ENCODE results near the gene TBX15. TPM values are rescaled to one million over a fixed set of nuclear protein-coding genes. Genes with fewer than 3 reads are reported as not detected.

Gene TBX15
- total and polyA plus RNA-seq, 9 of the 15 experiments (the other 6 are each of a cell fraction or from before 2014, with no cell fraction given), result 0.03 to 3.4 (median 2.3) TPM

- DNase-seq (ENCODE audit: extremely low read depth in 1 of 4, low spot score in 3 of 4) (no peak), ATAC-seq (no peak), FAIRE-seq (no peak)
- CTCF ChIA-PET (ENCODE audit: low intra/inter-chr PET ratio), result no interaction called here
- Histone ChIP-seq H3K79me2 (ENCODE audit: control insufficient read depth, insufficient read depth, low read length) (peaks cover 5% of the 10 kb centered on the region; the same call in 1 of the 3 replicates), H3K36me3 (ENCODE audit: control insufficient read depth, insufficient read depth, low read length) (no peaks in the 10 kb centered on the region), H3K27ac (ENCODE audit: extremely low read depth, low read depth, low read length) (no peak overlapping the region), H3K9me1 (ENCODE audit: control insufficient read depth, insufficient read depth, low read length) (no peaks in the 10 kb centered on the region), H3K4me2 (ENCODE audit: insufficient read depth, low read length) (no peak overlapping the region), H3K9me3 (replicated peaks; ENCODE audit: control insufficient read depth, insufficient read depth, low read depth, low read length) (no peaks in the 10 kb centered on the region), H3K4me3 (no peak overlapping the region), H3K9ac (ENCODE audit: insufficient read depth in 1 of 2, low read depth in 2 of 2, low read length in 2 of 2) (no peak overlapping the region), H4K20me1 (replicated peaks; ENCODE audit: control insufficient read depth, insufficient read depth, low read length) (no peaks in the 10 kb centered on the region), H3K27me3 (ENCODE audit: control insufficient read depth in 2 of 2, insufficient read depth in 2 of 2, low read length in 2 of 2) (peaks cover 28 to 67% of the 10 kb centered on the region in 2 experiments), H2AFZ (ENCODE audit: low read depth, low read length) (no peak overlapping the region), H3K4me1 (replicated peaks in 1 of 2; ENCODE audit: control insufficient read depth in 2 of 2, insufficient read depth in 2 of 2, low read length in 2 of 2) (peaks cover 0 to 25% of the 10 kb centered on the region in 2 experiments; a peak in 3 of 5 replicates)
- POLR2A ChIA-PET, result interaction anchor here (1.5 kb wide), 1 partner anchor 8 kb away, joined by 3 read pairs; no protein-coding TSS in a partner anchor
- no TSS peak for BruUV-seq (replicated peaks)
- intact Hi-C loops (cut with micrococcal nuclease), result loop anchor here (2.0 kb wide), 1 partner anchor 13 kb away; no protein-coding TSS in a partner anchor
- in situ Hi-C loops (cut with MboI), result no loop called here
- TF ChIP-seq CBX8 (IDR thresholded peaks at IDR 0.05; ENCODE audit: borderline replicate concordance, extremely low read depth, low read depth, low read length, poor library complexity, severe bottlenecking) (no peak), POLR2A (conservative IDR thresholded peaks at IDR 0.05) (no peak), KLF16 (IDR thresholded peaks at IDR 0.05) (no peak), CHD2 (IDR thresholded peaks at IDR 0.05; ENCODE audit: low read depth, low read length) (no peak), RHOXF2B (CRISPR knock-in tag; conservative IDR thresholded peaks at IDR 0.05) (no peak), DDX20 (tag; IDR thresholded peaks at IDR 0.05; ENCODE audit: low read depth) (no peak), CREM (IDR thresholded peaks at IDR 0.05; ENCODE audit: low read depth) (no peak), RBFOX2 (IDR thresholded peaks at IDR 0.05; ENCODE audit: low read depth, low read length) (no peak), FOXP4 (CRISPR knock-in tag; IDR thresholded peaks at IDR 0.05; ENCODE audit: borderline replicate concordance) (no peak), KAT2B (IDR thresholded peaks at IDR 0.05; ENCODE audit: low read depth, low read length) (no peak), ZNF174 (CRISPR knock-in tag; IDR thresholded peaks at IDR 0.05) (no peak), SAP30 (IDR thresholded peaks at IDR 0.05; ENCODE audit: borderline replicate concordance, insufficient read depth, low read depth, low read length, poor library complexity, severe bottlenecking) (no peak), ZBED1 (IDR thresholded peaks at IDR 0.05) (no peak), STAT5B (CRISPR knock-in tag; IDR thresholded peaks at IDR 0.05) (no peak), ZFPM2 (CRISPR knock-in tag; IDR thresholded peaks at IDR 0.05) (no peak)
- TF ChIP-seq, protein P1, sequence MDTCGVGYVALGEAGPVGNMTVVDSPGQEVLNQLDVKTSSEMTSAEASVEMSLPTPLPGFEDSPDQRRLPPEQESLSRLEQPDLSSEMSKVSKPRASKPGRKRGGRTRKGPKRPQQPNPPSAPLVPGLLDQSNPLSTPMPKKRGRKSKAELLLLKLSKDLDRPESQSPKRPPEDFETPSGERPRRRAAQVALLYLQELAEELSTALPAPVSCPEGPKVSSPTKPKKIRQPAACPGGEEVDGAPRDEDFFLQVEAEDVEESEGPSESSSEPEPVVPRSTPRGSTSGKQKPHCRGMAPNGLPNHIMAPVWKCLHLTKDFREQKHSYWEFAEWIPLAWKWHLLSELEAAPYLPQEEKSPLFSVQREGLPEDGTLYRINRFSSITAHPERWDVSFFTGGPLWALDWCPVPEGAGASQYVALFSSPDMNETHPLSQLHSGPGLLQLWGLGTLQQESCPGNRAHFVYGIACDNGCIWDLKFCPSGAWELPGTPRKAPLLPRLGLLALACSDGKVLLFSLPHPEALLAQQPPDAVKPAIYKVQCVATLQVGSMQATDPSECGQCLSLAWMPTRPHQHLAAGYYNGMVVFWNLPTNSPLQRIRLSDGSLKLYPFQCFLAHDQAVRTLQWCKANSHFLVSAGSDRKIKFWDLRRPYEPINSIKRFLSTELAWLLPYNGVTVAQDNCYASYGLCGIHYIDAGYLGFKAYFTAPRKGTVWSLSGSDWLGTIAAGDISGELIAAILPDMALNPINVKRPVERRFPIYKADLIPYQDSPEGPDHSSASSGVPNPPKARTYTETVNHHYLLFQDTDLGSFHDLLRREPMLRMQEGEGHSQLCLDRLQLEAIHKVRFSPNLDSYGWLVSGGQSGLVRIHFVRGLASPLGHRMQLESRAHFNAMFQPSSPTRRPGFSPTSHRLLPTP (IDR thresholded peaks at IDR 0.05; ENCODE audit: borderline replicate concordance, extremely low read depth, insufficient read length), result no peak
- TF ChIP-seq, protein P2, sequence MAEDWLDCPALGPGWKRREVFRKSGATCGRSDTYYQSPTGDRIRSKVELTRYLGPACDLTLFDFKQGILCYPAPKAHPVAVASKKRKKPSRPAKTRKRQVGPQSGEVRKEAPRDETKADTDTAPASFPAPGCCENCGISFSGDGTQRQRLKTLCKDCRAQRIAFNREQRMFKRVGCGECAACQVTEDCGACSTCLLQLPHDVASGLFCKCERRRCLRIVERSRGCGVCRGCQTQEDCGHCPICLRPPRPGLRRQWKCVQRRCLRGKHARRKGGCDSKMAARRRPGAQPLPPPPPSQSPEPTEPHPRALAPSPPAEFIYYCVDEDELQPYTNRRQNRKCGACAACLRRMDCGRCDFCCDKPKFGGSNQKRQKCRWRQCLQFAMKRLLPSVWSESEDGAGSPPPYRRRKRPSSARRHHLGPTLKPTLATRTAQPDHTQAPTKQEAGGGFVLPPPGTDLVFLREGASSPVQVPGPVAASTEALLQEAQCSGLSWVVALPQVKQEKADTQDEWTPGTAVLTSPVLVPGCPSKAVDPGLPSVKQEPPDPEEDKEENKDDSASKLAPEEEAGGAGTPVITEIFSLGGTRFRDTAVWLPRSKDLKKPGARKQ (CRISPR knock-in tag; IDR thresholded peaks at IDR 0.05), result no peak
- WGBS (ENCODE audit: insufficient coverage, low coverage, missing lambda C conversion rate), result 37% methylated on average over 21 of the region's 22 CpGs
Measured at GRCh38 chr1:118983558-118984041, 4.5 kb downstream of the TBX15 start.
